ENCODE data around the gene RHEB.

RHEB gene

GRCh38 chr7:151470711-151471110 is 49.0 kb downstream of the RHEB start:
- no peak overlapping the region for H3K27ac ChIP-seq
- TF ChIP-seq ZFX (IDR thresholded peaks at IDR 0.05; ENCODE audit: borderline replicate concordance): no peak
- no peak for TF ChIP-seq CTCF (IDR thresholded peaks at IDR 0.05)

DNA sequence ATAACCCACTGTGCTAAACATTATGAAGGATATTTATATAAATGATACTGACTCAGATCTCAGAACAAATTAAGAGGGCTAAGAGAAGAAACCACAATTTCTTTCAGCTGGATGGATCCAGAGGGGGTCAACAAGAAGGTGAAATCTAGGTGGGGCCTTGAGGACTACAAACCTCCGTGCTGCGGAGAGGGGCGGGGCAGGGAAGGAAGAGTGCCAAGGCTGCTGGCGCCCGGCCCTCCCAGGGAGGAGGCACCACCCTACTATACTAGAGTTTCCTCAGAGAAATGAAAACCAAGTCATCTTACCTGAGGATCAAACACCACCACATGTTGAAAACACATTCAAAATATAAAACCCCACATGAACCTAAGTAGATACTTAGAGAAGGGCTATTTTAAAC is 50.4 kb downstream of the RHEB start:
- TF ChIP-seq ZFX (IDR thresholded peaks at IDR 0.05; ENCODE audit: borderline replicate concordance): no peak
- TF ChIP-seq CTCF (IDR thresholded peaks at IDR 0.05): no peak
- peak overlapping the region; percentile 15; the same call in 1 of the 2 replicates for H3K27ac ChIP-seq

DNA sequence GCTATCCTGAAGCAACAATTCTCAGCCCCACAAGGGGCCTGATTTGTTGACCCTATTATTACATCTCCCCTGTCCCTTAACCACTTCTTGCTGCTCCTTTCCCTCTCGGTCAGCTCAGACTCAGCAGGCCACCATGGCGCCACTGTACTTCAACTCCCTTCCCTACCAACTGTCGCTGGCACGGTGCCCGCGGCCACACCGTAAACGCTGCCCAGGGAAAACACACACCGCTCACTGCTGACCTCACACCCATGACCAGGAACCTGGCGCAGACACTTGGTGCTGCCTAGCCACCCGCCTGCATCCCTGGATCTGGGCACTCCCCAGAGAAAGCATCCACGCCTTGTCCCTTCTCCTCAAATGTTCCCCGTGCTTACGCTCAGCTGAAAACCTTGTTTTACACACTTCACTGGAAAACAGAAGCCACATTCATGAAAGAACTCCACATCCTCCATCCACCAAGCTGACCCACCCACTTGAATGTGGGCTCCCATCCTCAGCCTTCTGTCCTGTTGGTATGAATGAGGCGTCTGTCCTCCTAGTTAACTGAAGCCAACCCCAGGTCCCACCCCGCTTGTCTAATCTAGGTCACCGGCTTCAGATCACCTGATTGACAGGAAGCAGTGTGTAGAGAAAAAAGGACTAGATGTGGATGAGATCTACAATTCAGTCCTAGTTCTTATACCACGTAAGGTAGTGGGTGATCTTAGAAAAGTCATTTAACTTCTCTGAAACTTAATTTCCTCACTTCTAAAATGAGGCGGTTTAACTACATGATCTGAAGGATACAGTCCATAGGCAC is 51.3 kb downstream of the RHEB start:
- no peak for TF ChIP-seq ZFX (IDR thresholded peaks at IDR 0.05; ENCODE audit: borderline replicate concordance)
- TF ChIP-seq CTCF (IDR thresholded peaks at IDR 0.05): no peak
- H3K27ac ChIP-seq: no peak overlapping the region

- no peak overlapping the region for H3K27ac ChIP-seq
- no peak for TF ChIP-seq CTCF (IDR thresholded peaks at IDR 0.05)
- no peak for TF ChIP-seq ZFX (IDR thresholded peaks at IDR 0.05; ENCODE audit: borderline replicate concordance)
Observed at GRCh38 chr7:151465169-151465568, 54.5 kb downstream of the RHEB start.

DNA sequence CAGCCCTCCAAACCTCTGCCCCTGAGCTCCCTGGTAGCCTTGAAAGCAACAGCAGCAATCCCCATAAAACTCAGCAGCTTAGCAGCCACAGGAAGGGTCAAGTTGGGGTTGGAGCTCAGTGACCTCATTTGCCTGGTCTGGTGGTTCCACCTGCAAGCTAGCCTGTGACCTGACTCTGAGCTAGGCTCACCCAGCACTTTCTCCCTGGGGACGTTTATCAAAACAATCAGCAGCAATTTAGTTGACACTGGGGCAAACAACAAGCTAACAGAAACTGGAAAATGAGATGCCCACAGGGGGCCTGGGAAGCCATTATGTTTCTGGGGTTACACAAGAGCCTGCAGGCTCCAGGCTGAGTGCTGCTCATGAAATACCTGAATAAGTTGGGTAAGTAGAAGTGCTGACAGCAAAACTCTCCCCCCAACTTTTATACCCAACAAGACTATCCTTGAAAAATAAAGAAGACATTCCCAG is 57.4 kb downstream of the RHEB start:
- TF ChIP-seq CTCF (IDR thresholded peaks at IDR 0.05): no peak
- no peak for TF ChIP-seq ZFX (IDR thresholded peaks at IDR 0.05; ENCODE audit: borderline replicate concordance)
- no peak overlapping the region for H3K27ac ChIP-seq

GRCh38 chr7:151461942-151462230 is 57.8 kb downstream of the RHEB start:
- no peak overlapping the region for H3K27ac ChIP-seq
- TF ChIP-seq ZFX (IDR thresholded peaks at IDR 0.05; ENCODE audit: borderline replicate concordance): no peak
- TF ChIP-seq CTCF (IDR thresholded peaks at IDR 0.05): no peak

GRCh38 chr7:151461096-151461941 is 58.4 kb downstream of the RHEB start:
- H3K27ac ChIP-seq: no peak overlapping the region
- TF ChIP-seq ZFX (IDR thresholded peaks at IDR 0.05; ENCODE audit: borderline replicate concordance) (no peak), CTCF (IDR thresholded peaks at IDR 0.05) (no peak)
